ENCODE measurements around the gene AFAP1.

The AFAP1 gene

GRCh38 chr4:7962609-7963508 is 23.2 kb upstream of the AFAP1 start:
- H3K27ac Mint-ChIP-seq = no peak overlapping the region
- peaks cover 25% of the 10 kb centered on the region for H3K27me3 Mint-ChIP-seq
- H3K36me3 Mint-ChIP-seq (ENCODE audit: low read depth) = no peaks in the 10 kb centered on the region
- intact Hi-C loops (cut with micrococcal nuclease) = no loop called here
- H3K4me3 Mint-ChIP-seq = no peak overlapping the region
- H3K4me1 Mint-ChIP-seq (ENCODE audit: low read depth) = no peaks in the 10 kb centered on the region
- H3K9me3 Mint-ChIP-seq = no peaks in the 10 kb centered on the region

DNA sequence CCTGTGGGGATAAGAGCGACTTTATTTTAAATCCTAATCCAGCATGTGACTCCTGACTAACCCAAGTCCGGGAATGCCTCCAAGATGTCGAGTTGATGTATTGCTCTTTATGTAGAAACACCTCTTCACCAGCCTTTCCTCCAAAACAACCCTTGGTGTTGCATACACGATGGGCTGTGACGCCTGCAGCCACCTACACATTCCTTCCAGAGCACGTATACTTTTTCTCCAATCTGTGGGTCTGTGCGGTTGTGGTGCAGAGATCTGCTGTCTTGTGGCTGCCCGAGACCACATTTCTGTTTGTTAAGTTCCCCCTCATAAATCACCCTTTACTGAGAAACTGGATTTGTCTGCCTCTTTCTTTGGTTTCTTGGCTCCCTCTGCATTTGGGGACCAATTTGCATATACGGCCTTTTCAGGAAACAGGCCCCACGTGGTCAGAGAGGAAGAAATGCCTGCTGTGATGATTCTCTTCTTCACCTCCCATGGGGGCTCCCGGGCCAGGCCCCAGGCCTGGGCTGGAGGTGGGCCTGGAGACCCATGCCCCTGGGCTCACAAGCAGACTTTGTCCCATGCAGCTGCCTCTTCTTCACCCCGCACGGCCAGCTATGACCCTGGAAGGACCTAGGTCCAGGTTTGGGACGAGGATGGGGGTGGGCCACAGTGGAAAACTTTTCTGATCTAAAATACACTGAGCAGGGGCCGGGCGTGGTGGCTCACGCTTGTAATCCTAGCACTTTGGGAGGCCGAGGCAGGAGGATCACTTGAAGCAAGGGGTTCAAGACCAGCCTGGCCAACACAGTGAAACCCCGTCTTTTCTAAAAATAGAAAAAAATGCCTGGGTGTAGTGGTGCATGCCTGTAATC is 21.4 kb upstream of the AFAP1 start:
- H3K36me3 Mint-ChIP-seq (ENCODE audit: low read depth) = no peaks in the 10 kb centered on the region
- H3K9me3 Mint-ChIP-seq = no peaks in the 10 kb centered on the region
- H3K27ac Mint-ChIP-seq = no peak overlapping the region
- intact Hi-C loops (cut with micrococcal nuclease) = no loop called here
- no peak overlapping the region for H3K4me3 Mint-ChIP-seq
- H3K27me3 Mint-ChIP-seq = peaks cover 25% of the 10 kb centered on the region
- H3K4me1 Mint-ChIP-seq (ENCODE audit: low read depth) = no peaks in the 10 kb centered on the region

DNA sequence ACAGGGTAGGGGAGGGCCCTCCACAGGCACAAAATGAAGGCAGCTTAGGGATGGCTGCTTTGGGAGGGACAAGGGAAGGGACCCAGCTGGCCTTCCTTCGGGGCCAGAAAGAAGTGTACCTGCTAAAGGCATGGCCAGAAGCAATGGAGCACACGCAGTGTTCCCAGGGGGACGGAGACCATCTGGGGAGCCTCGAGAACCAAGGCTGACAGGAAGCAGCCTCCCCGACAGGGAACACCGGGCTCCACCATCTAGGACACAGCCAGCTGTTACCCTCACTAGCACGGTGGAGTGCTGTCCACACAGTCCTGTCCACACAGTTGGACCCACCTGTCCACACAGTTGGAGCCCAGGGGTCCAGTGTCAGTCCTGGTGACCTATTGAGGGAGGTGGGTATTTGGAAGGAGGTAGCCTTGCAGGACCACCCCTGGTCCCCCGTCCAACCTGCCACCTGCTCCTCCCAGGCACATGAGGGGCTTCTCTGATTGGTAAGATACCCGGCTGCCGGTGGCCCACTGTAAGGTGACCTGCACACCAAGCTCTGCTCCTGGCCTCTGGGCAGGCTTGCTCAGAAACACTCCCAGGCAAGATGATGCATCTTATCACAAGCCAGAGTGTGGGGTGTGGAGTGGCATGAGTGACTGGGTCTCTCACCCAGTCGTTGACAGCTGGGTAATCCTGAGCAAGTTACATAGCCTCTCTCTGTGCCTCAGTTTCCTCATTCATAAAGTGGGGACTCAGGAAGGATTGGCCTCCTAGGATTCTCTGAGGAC is 20.5 kb upstream of the AFAP1 start:
- intact Hi-C loops (cut with micrococcal nuclease) = no loop called here
- Mint-ChIP-seq H3K27me3 (peaks cover 24% of the 10 kb centered on the region), H3K4me3 (no peak overlapping the region), H3K4me1 (ENCODE audit: low read depth) (no peaks in the 10 kb centered on the region), H3K36me3 (ENCODE audit: low read depth) (no peaks in the 10 kb centered on the region), H3K9me3 (no peaks in the 10 kb centered on the region), H3K27ac (no peak overlapping the region)

DNA sequence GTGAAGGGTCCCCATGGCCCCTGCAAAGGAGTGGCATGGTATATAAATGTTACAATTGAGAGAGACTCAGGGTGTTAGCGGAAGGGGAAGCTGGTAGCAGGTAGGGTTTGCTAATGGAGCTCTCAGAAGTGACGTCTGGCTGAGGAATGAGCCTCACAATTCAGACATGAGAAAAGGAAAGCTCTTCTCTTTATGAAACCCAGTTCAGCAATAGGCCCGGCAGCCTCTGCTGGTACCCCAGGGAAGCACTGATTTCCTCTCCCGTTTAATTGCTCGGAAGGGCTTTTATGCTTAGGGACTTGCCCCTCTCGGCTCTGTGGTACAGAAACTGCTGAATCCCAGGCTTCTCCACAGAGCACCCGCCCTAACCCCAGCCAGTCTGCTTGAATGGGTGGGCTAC is 19.4 kb upstream of the AFAP1 start:
- no peaks in the 10 kb centered on the region for H3K9me3 Mint-ChIP-seq
- H3K27ac Mint-ChIP-seq = no peak overlapping the region
- no peaks in the 10 kb centered on the region for H3K4me1 Mint-ChIP-seq (ENCODE audit: low read depth)
- intact Hi-C loops (cut with micrococcal nuclease) = no loop called here
- no peak overlapping the region for H3K4me3 Mint-ChIP-seq
- H3K27me3 Mint-ChIP-seq = peaks cover 24% of the 10 kb centered on the region
- H3K36me3 Mint-ChIP-seq (ENCODE audit: low read depth) = no peaks in the 10 kb centered on the region

GRCh38 chr4:7956934-7957656 is 17.4 kb upstream of the AFAP1 start:
- intact Hi-C loops (cut with micrococcal nuclease) = no loop called here
- Mint-ChIP-seq H3K4me3 (no peak overlapping the region), H3K4me1 (ENCODE audit: low read depth) (no peaks in the 10 kb centered on the region), H3K36me3 (ENCODE audit: low read depth) (no peaks in the 10 kb centered on the region), H3K9me3 (no peaks in the 10 kb centered on the region), H3K27ac (no peak overlapping the region), H3K27me3 (peaks cover 20% of the 10 kb centered on the region)

GRCh38 chr4:7956270-7956808 is 16.7 kb upstream of the AFAP1 start:
- no peak overlapping the region for H3K4me3 Mint-ChIP-seq
- H3K4me1 Mint-ChIP-seq (ENCODE audit: low read depth) = no peaks in the 10 kb centered on the region
- H3K27me3 Mint-ChIP-seq = peaks cover 20% of the 10 kb centered on the region
- intact Hi-C loops (cut with micrococcal nuclease) = no loop called here
- H3K27ac Mint-ChIP-seq = no peak overlapping the region
- H3K36me3 Mint-ChIP-seq (ENCODE audit: low read depth) = no peaks in the 10 kb centered on the region
- no peaks in the 10 kb centered on the region for H3K9me3 Mint-ChIP-seq

DNA sequence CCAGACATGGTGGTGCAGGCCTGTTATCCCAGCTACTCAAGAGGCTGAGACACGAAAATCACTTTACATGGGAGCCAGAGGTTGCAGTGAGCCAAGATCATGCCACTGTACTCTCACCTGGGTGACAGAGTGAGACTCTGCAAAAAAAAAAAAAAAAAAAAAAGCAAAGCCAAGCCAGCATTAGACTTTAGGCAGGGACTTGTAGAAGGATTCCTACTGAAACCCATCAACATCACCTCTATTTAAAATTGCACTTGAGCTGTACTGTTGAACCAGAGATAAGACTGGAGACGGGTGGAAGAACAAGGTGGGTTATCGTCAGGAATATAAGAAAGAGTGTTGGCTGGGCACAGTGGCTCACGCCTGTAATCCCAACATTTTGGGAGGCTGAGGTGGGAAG is 15.7 kb upstream of the AFAP1 start:
- no peaks in the 10 kb centered on the region for H3K9me3 Mint-ChIP-seq

DNA sequence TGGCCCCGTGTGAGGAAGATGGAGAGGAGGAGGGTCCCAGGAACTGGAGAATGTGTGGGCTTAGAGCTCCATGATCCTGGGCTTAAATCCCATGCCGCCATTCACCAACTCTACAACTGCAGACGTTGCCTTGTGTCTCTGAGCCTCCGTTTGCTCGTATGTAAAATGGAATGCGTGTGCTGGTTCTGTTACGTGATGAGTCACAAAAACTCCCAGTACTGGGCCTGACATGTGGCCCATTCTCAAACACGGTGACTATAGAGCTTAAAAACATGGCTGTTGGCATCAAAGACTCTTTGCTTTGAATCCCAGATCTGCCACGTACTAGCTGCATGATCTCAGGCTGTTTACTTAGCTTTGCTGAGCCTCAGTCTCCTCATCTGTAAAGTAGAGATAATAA is 13.0 kb upstream of the AFAP1 start:
- Mint-ChIP-seq H3K27ac (no peak overlapping the region), H3K4me1 (ENCODE audit: low read depth) (no peaks in the 10 kb centered on the region), H3K4me3 (no peak overlapping the region), H3K36me3 (ENCODE audit: low read depth) (no peaks in the 10 kb centered on the region), H3K27me3 (peaks cover 16% of the 10 kb centered on the region), H3K9me3 (no peaks in the 10 kb centered on the region)
- intact Hi-C loops (cut with micrococcal nuclease) = no loop called here

More for the DNA sequence above, 15.7 kb upstream of the AFAP1 start:
- no peak overlapping the region for H3K4me3 Mint-ChIP-seq
- H3K36me3 Mint-ChIP-seq (ENCODE audit: low read depth) = no peaks in the 10 kb centered on the region
- intact Hi-C loops (cut with micrococcal nuclease) = no loop called here
- no peak overlapping the region for H3K27ac Mint-ChIP-seq
- H3K27me3 Mint-ChIP-seq = peaks cover 15% of the 10 kb centered on the region
- H3K4me1 Mint-ChIP-seq (ENCODE audit: low read depth) = no peaks in the 10 kb centered on the region

DNA sequence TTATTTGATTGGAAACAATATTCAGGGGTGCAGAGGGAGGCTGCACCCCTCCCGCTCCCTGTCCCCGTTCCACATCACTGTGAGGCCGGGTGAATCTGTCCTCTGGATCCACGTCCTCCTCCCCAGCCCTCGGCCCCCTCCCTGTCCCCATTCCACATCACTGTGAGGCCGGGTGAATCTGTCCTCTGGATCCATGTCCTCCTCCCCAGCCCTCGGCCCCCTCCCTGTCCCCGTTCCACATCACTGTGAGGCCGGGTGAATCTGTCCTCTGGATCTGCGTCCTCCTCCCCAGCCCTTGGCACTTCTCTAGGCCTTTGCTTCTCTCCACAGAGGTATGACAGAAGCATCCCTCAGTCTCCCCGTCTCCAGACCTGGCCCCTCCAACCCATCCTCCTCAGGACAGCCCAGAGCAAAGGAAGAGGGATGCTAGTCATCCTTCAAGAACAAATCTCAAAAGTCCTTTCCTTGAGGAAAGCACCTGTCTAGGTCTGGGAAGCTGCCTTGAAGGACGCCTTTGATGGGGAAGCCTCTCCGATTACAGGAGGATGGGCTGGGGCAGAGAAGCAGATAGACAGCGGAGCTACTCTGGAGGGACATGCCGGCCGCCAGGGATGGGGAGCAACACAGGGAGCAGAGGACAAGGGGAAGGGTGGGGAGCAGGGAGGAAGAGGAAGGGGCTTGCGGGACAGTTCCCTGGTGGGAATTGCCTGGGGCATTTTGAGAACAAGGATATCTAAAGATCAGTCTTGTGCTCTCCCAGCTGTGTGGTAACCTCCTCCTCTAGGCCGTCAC is 10.8 kb upstream of the AFAP1 start:
- intact Hi-C loops (cut with micrococcal nuclease) = no loop called here
- H3K4me3 Mint-ChIP-seq = no peak overlapping the region
- no peaks in the 10 kb centered on the region for H3K9me3 Mint-ChIP-seq
- H3K27ac Mint-ChIP-seq = no peak overlapping the region
- no peaks in the 10 kb centered on the region for H3K4me1 Mint-ChIP-seq (ENCODE audit: low read depth)
- peaks cover 6% of the 10 kb centered on the region for H3K27me3 Mint-ChIP-seq
- H3K36me3 Mint-ChIP-seq (ENCODE audit: low read depth) = no peaks in the 10 kb centered on the region

DNA sequence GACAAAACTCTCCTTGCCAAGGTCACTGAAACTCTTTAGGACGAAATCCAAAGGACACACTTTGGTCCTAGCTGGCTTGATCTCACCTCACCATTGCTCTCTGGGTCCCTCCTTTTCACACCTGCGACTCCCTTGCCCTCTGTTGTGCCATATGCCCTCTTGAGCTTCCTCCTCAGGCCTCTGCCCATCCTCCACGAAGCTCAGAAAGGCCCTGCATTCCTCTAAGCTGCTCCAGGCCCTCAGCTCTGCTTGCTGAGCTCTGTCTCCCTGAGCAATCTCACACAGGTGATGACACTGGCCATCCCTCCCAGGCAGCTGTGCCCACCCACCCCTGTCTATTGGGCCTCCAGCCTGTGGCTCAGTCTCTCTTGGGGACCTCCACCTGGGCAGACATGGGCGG is 10.1 kb upstream of the AFAP1 start:
- no peak overlapping the region for H3K4me3 Mint-ChIP-seq
- intact Hi-C loops (cut with micrococcal nuclease) = no loop called here
- H3K36me3 Mint-ChIP-seq (ENCODE audit: low read depth) = no peaks in the 10 kb centered on the region
- no peaks in the 10 kb centered on the region for H3K9me3 Mint-ChIP-seq
- no peak overlapping the region for H3K27ac Mint-ChIP-seq
- peaks cover 6% of the 10 kb centered on the region for H3K27me3 Mint-ChIP-seq
- H3K4me1 Mint-ChIP-seq (ENCODE audit: low read depth) = no peaks in the 10 kb centered on the region

DNA sequence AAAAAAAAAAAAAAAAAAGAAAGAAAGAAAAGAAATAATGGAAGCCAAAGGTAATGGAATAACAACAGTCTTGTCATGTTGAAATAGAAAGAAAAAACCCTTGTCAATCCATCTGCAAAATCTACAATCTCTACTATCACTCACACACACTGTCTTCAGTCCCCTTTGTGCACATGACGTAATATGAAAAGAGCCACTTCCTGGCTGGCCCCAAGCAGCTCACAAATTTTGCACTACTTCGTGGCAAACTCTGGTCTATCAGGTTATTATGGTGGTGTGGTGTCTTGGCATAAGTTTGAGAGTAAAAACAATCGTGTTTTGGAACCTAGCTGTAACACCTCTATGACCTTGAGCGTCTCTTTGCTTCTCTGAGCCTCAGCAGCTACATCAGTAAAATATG is 8.3 kb upstream of the AFAP1 start:
- H3K9me3 Mint-ChIP-seq = no peaks in the 10 kb centered on the region
- H3K36me3 Mint-ChIP-seq (ENCODE audit: low read depth) = no peaks in the 10 kb centered on the region
- no peaks in the 10 kb centered on the region for H3K4me1 Mint-ChIP-seq (ENCODE audit: low read depth)
- H3K27me3 Mint-ChIP-seq = peaks cover 9% of the 10 kb centered on the region
- intact Hi-C loops (cut with micrococcal nuclease) = no loop called here
- no peak overlapping the region for H3K4me3 Mint-ChIP-seq
- H3K27ac Mint-ChIP-seq = no peak overlapping the region

DNA sequence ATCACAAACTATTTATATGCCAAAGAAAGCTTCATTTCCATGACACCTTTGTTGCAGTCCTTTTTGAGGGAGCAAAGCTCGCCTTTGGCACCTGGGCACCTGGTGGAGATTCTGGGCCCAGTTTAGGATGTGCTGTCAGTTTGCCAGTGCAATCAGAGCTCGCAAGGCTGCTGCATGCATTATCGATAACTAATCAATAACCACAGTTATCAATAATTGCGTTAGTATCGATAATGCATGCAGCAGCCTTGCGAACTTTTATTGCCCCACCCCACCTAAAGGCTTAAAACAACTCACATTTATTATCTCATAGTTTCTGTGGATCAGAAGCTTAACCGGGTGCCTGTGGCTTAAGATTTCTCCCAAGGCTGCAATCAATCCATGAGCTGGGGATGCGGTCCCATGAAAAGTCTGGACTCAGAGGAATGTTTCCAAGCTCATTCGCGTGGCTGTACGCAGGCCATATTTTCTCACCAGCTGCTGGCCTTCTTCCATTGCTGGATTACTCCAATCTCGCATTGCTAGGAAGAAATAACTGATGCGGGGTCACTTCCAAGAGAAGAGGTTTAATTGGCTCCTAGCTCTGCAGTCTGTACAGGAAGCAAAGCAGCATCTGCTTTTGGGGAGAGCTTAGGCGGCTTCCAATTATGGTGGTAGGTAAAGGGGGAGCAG is 6.2 kb upstream of the AFAP1 start:
- intact Hi-C loops (cut with micrococcal nuclease) = no loop called here
- Mint-ChIP-seq H3K36me3 (ENCODE audit: low read depth) (no peaks in the 10 kb centered on the region), H3K4me3 (no peak overlapping the region), H3K9me3 (no peaks in the 10 kb centered on the region), H3K4me1 (ENCODE audit: low read depth) (no peaks in the 10 kb centered on the region), H3K27ac (no peak overlapping the region), H3K27me3 (peaks cover 26% of the 10 kb centered on the region)

Data from dendritic cell treated with granulocyte-macrophage colony-stimulating factor and Interleukin-4, amounts not matched to agents 40 ng/mL and 50 ng/mL, for 4 days (primary cell).